CD4-positive, alpha-beta T cell (primary cell): ENCODE data around the gene HERC6. TPM values are rescaled to one million over a fixed set of nuclear protein-coding genes. Genes with fewer than 3 reads are reported as not detected.
"Not testable (repeated sequence)": the region's sequence is repeated elsewhere in the genome, so short reads cannot be mapped to it uniquely, and the experiment has no call there.

Experiments used
- ATAC-seq: fragments of 200-7000 bp; cut with Tn5 transposase; one replicate; pipeline ENCODE4 v1.10.0; 2022; ENCODE audit warnings: mild to moderate bottlenecking; ENCODE audit not compliant: poor library complexity
- CTCF ChIA-PET: fragments of 350-600 bp; sonication (Branson Sonifier 250); formaldehyde crosslinking; loops from one replicate; lab custom pipeline; 2021; ENCODE audit warnings: antibody characterized with exemption, inconsistent platforms; lab: Charles Lee
- POLR2A ChIA-PET: fragments of 350-600 bp; sonication (Branson Sonifier 250); formaldehyde crosslinking; loops from one replicate; lab custom pipeline; 2021; ENCODE audit warnings: antibody characterized with exemption, inconsistent platforms; lab: Charles Lee
- DNase-seq, 14 experiments: peaks; one replicate each; pipeline ENCODE4 v3.0.0-alpha.2; 2013 to 2020; ENCODE audit warnings: mixed read lengths in 2 of 14
- H3K27ac ChIP-seq, 2 donors: one replicate each; pipeline versions ENCODE4 v1.5.1 to v1.7.0; 2013; ENCODE audit warnings: low read length in 2 of 2, low read depth in 1 of 2, mild to moderate bottlenecking in 1 of 2
- H3K27me3 ChIP-seq, 2 experiments: 1 replicate in 1 of 2; 2 replicates in 1 of 2; pipeline versions ENCODE4 v1.6.1 to v1.7.0; 2013; ENCODE audit warnings: low read length in 2 of 2, control low read depth in 1 of 2, mild to moderate bottlenecking in 1 of 2, moderate library complexity in 1 of 2; ENCODE audit not compliant: insufficient read depth in 2 of 2, control insufficient read depth in 1 of 2
- H3K36me3 ChIP-seq: one replicate; pipeline ENCODE4 v1.6.1; 2013; ENCODE audit warnings: low read length, control low read depth; ENCODE audit not compliant: insufficient read depth
- H3K4me1 ChIP-seq: one replicate; pipeline ENCODE4 v1.6.1; 2013; ENCODE audit warnings: low read length, control low read depth; ENCODE audit not compliant: insufficient read depth
- H3K4me3 ChIP-seq: one replicate; pipeline ENCODE4 v1.5.1; 2013; ENCODE audit warnings: mild to moderate bottlenecking, low read length, moderate library complexity
- H3K9me3 ChIP-seq, 2 experiments: 1 replicate in 1 of 2; 2 replicates in 1 of 2; pipeline versions ENCODE4 v1.6.1 to v1.7.0; 2013; ENCODE audit warnings: low read length in 2 of 2, mild to moderate bottlenecking in 2 of 2, control low read depth in 1 of 2, moderate library complexity in 1 of 2; ENCODE audit not compliant: control insufficient read depth in 1 of 2, insufficient read depth in 1 of 2
- H3K27ac Mint-ChIP-seq: one replicate; pipeline ENCODE4 v1.8.0; 2020; ENCODE audit warnings: mixed read lengths
- H3K27me3 Mint-ChIP-seq: one replicate; pipeline ENCODE4 v1.8.0; 2021; ENCODE audit warnings: mixed read lengths
- H3K36me3 Mint-ChIP-seq: one replicate; pipeline ENCODE4 v1.8.0; 2021; ENCODE audit warnings: low read depth, mixed read lengths
- H3K4me1 Mint-ChIP-seq: one replicate; pipeline ENCODE4 v1.8.0; 2021; ENCODE audit warnings: low read depth, mixed read lengths
- H3K4me3 Mint-ChIP-seq: one replicate; pipeline ENCODE4 v1.8.0; 2020; ENCODE audit warnings: mild to moderate bottlenecking, mixed read lengths
- H3K9me3 Mint-ChIP-seq: one replicate; pipeline ENCODE4 v1.8.0; 2020; ENCODE audit warnings: mixed read lengths
- intact Hi-C, 2 experiments: fragments of 100-400 bp; cut with DNase I in 1 of 2; cut with micrococcal nuclease in 1 of 2; formaldehyde crosslinking; loops; one replicate each; pipeline versions ENCODE4 v1.15.1 to v1.9.0; 2023 to 2025; cut with DNase I, micrococcal nuclease
- total RNA-seq, 174 experiments: library from RNA in 2 of 174; stranded (reverse) in 2 of 174; gene quantifications; one replicate each; pipeline ENCODE4 v1.2.3 and lab custom pipeline; 2021 to 2026
- TF ChIP-seq, protein P1 (sequence below): fragments of 200-600 bp; IDR thresholded peaks from one replicate; pipeline ENCODE4 v1.8.0; 2022; ENCODE audit warnings: antibody characterized with exemption, mild to moderate bottlenecking

The HERC6 gene
- total RNA-seq, 2 experiments from 2014 or later: 9.5 to 10.6 TPM

DNA sequence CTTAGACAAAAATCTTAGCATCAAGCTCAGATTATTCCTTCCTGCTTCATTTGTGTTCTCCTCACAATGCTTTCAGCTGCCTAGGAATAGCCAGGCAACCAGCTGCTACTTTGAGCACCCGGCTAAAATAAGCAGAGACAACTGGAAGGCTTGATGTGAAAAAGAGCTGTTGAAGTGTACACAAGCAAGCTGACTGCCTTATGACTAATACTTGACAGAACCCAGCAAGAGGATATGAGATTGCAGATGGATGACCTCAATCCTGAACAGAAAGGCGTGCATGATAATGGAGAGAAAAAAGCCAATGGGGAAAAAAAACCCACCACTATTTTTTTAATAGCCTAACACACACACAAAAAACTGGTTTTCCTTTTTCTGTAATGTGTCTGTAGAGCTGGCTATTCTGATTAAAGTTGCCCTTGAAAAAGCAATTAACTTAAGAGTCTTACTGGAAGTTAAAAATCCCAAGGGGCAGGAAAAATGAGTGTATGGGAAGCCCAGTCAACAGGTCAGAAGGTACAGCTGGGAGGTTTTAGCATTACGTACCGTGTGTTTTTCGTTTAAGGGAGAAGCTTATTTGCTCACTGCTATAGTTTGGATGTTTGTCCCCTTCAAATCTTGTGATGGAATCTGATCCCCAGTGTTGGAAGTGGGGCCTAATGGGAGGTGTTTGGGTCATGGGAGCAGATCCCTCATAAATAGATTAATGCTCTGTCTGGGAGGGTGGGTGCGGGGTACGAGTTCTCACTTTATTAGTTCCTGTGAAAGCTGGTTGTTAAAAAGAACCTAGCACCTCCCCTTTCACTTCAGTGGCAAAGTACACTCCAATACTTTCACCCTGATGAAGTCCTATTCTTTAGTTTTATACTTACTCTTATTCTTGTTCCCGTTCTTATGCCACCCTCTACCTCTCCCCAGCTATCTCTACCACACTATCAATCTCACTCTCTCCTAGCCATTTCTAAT, 37.1 kb upstream of the HERC6 start:
- H3K27me3 ChIP-seq: no peaks in the 10 kb centered on the region
- H3K27ac Mint-ChIP-seq: no peak overlapping the region
- no peaks in the 10 kb centered on the region for H3K9me3 Mint-ChIP-seq
- ChIA-PET POLR2A (interaction anchor here (0.9 to 1.6 kb wide), 2 partner anchors 57 to 58 kb away, joined by 3 to 4 read pairs; partner anchors contain the start of gene PPM1K), CTCF (interaction anchor here (1.1 kb wide), 1 partner anchor 122 kb away, joined by 3 read pairs; no protein-coding TSS in a partner anchor)
- H3K4me1 Mint-ChIP-seq: no peaks in the 10 kb centered on the region
- TF ChIP-seq, protein P1, sequence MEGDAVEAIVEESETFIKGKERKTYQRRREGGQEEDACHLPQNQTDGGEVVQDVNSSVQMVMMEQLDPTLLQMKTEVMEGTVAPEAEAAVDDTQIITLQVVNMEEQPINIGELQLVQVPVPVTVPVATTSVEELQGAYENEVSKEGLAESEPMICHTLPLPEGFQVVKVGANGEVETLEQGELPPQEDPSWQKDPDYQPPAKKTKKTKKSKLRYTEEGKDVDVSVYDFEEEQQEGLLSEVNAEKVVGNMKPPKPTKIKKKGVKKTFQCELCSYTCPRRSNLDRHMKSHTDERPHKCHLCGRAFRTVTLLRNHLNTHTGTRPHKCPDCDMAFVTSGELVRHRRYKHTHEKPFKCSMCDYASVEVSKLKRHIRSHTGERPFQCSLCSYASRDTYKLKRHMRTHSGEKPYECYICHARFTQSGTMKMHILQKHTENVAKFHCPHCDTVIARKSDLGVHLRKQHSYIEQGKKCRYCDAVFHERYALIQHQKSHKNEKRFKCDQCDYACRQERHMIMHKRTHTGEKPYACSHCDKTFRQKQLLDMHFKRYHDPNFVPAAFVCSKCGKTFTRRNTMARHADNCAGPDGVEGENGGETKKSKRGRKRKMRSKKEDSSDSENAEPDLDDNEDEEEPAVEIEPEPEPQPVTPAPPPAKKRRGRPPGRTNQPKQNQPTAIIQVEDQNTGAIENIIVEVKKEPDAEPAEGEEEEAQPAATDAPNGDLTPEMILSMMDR: no peak
- ATAC-seq (no peak), DNase-seq (no peak)
- H3K4me3 ChIP-seq: no peak overlapping the region
- intact Hi-C loops: no loop called here
- H3K9me3 ChIP-seq: no peaks in the 10 kb centered on the region
- no peaks in the 10 kb centered on the region for H3K36me3 Mint-ChIP-seq
- H3K27ac ChIP-seq: no peak overlapping the region
- H3K36me3 ChIP-seq: no peaks in the 10 kb centered on the region
- no peaks in the 10 kb centered on the region for H3K27me3 Mint-ChIP-seq
- H3K4me1 ChIP-seq: no peaks in the 10 kb centered on the region
- no peak overlapping the region for H3K4me3 Mint-ChIP-seq

DNA sequence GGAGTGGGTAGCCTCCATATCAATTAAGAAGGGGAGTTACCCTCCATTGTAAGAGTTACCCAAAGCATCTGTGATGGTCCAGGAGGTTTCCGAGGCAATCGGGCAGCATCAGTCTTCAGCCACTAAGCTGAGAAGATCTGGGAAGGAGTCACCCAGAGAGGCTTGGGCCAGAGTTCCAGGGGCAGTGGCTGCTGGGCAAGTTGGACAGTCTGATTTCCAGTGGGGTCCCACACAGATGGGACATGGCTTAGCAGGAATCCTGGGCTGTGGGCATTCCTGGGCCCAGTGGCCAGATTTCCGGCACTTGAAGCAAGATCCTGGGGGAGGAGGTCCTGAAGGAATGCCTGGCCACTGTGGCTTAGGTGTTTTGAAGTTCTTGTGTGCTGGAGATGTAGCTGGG, 31.8 kb upstream of the HERC6 start:
- DNase-seq, H3K4me3 ChIP-seq, H3K4me3 Mint-ChIP-seq, CTCF ChIA-PET, ATAC-seq, H3K27ac ChIP-seq, H3K4me1 Mint-ChIP-seq, H3K9me3 Mint-ChIP-seq, H3K36me3 Mint-ChIP-seq, H3K36me3 ChIP-seq, H3K9me3 ChIP-seq, H3K27me3 Mint-ChIP-seq, H3K27ac Mint-ChIP-seq, H3K4me1 ChIP-seq, H3K27me3 ChIP-seq, intact Hi-C loops: not testable (repeated sequence)
- POLR2A ChIA-PET: interaction anchor here (0.8 kb wide), 1 partner anchor 63 kb away, joined by 3 read pairs; the partner anchor contains the start of gene PPM1K

DNA sequence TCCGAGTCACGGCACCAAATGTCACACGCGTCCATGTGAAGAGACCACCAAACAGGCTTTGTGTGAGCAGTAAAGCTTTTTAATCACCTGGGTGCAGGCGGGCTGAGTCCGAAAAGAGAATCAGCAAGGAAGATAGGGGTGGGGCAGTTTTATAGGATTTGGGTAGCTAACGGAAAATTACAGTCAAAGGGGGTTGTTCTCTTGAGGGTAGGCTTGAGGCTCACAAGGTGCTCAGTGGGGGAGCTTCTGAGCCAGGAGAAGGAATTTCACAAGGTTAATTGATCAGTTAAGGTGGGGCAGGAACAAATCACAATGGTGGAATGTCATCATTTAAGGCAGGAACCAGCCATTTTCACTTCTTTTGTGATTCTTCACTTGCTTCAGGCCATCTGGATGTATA, 29.9 kb upstream of the HERC6 start:
- H3K27ac Mint-ChIP-seq, H3K36me3 ChIP-seq, H3K27ac ChIP-seq, H3K4me3 ChIP-seq, POLR2A ChIA-PET, intact Hi-C loops, DNase-seq, H3K27me3 ChIP-seq, H3K4me3 Mint-ChIP-seq, ATAC-seq, H3K9me3 Mint-ChIP-seq, H3K4me1 ChIP-seq, H3K4me1 Mint-ChIP-seq, H3K36me3 Mint-ChIP-seq, H3K27me3 Mint-ChIP-seq, H3K9me3 ChIP-seq: not testable (repeated sequence)
- CTCF ChIA-PET: interaction anchor here (0.6 kb wide), 1 partner anchor 119 kb away, joined by 4 read pairs; no protein-coding TSS in a partner anchor

DNA sequence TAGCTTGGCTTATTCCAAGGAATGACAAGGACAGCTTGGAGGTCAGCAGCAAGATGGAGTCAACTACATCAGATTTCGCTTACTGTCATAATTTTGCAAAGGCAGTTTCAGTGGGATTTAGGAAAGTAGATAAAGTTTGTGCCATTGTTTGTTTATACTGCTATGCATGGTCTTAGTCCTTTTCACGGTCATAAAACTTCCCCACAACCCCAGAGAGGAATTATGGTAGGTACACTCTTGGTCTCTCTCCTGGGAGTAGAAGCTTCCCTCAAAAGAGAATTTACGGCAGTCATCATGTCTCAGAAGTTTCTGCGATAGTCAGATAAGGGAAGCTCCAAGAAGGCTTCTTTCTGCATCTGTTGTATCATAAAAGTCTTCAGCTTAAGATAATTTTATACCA, 27.9 kb upstream of the HERC6 start:
- Histone ChIP-seq H3K27ac (no peak overlapping the region), H3K4me3 (no peak overlapping the region), H3K27me3 (no peaks in the 10 kb centered on the region), H3K36me3 (no peaks in the 10 kb centered on the region), H3K9me3 (peaks cover 3 to 5% of the 10 kb centered on the region in 2 experiments), H3K4me1 (no peaks in the 10 kb centered on the region)
- intact Hi-C loops: no loop called here
- no peak for DNase-seq
- Mint-ChIP-seq H3K9me3 (peaks cover 4% of the 10 kb centered on the region), H3K4me3 (no peak overlapping the region), H3K4me1 (no peaks in the 10 kb centered on the region), H3K27ac (no peak overlapping the region), H3K36me3 (no peaks in the 10 kb centered on the region), H3K27me3 (no peaks in the 10 kb centered on the region)
- ChIA-PET POLR2A (interaction anchor here (0.6 kb wide), 1 partner anchor 66 kb away, joined by 3 read pairs; the partner anchor contains the start of gene PPM1K), CTCF (no interaction called here)
- ATAC-seq: no peak
- TF ChIP-seq, protein P1: no peak
